ENCODE data around the gene MYO1B. TPM values are rescaled to one million over a fixed set of nuclear protein-coding genes. Genes with fewer than 3 reads are reported as not detected.

The MYO1B gene
- total RNA-seq, 1 donor from 2014 or later, result 67.7 TPM

- Mint-ChIP-seq H3K27me3 (no peaks in the 10 kb centered on the region), H3K9me3 (no peaks in the 10 kb centered on the region), H3K27ac (no peak overlapping the region), H3K4me3 (no peak overlapping the region), H3K4me1 (ENCODE audit: unreplicated experiment) (peaks cover 50% of the 10 kb centered on the region), H3K36me3 (peaks cover 7% of the 10 kb centered on the region)
- no peak for TF ChIP-seq CTCF (conservative IDR thresholded peaks at IDR 0.05)
- DNase-seq (ENCODE audit: extremely low spot score, unreplicated experiment), result no peak
These were observed 76.9 kb downstream of the MYO1B start for GRCh38 chr2:191321861-191322662.

- H3K4me1 Mint-ChIP-seq (ENCODE audit: unreplicated experiment), result peaks cover 45% of the 10 kb centered on the region
- no peak for DNase-seq (ENCODE audit: extremely low spot score, unreplicated experiment)
- peaks cover 11% of the 10 kb centered on the region for H3K36me3 Mint-ChIP-seq
- no peak for TF ChIP-seq CTCF (conservative IDR thresholded peaks at IDR 0.05)
- no peaks in the 10 kb centered on the region for H3K9me3 Mint-ChIP-seq
- H3K27me3 Mint-ChIP-seq, result no peaks in the 10 kb centered on the region
- H3K27ac Mint-ChIP-seq, result no peak overlapping the region
- H3K4me3 Mint-ChIP-seq, result no peak overlapping the region
These were observed 77.8 kb downstream of the MYO1B start for GRCh38 chr2:191322828-191323506.

- no peak for TF ChIP-seq CTCF (conservative IDR thresholded peaks at IDR 0.05)
- Mint-ChIP-seq H3K27me3 (no peaks in the 10 kb centered on the region), H3K27ac (no peak overlapping the region)
These were observed 80.6 kb downstream of the MYO1B start for GRCh38 chr2:191325651-191326365.

GRCh38 chr2:191327484-191327883 lies 82.3 kb downstream of the MYO1B start:
- DNase-seq (ENCODE audit: extremely low spot score, unreplicated experiment), result no peak
- H3K4me1 Mint-ChIP-seq (ENCODE audit: unreplicated experiment), result peaks cover 15% of the 10 kb centered on the region
- no peak overlapping the region for H3K27ac Mint-ChIP-seq
- TF ChIP-seq CTCF (conservative IDR thresholded peaks at IDR 0.05), result no peak
- no peaks in the 10 kb centered on the region for H3K27me3 Mint-ChIP-seq
- peaks cover 27% of the 10 kb centered on the region for H3K36me3 Mint-ChIP-seq
- peaks cover 4% of the 10 kb centered on the region for H3K9me3 Mint-ChIP-seq
- H3K4me3 Mint-ChIP-seq, result no peak overlapping the region

More at GRCh38 chr2:191325651-191326365, 80.6 kb downstream of the MYO1B start:
- Mint-ChIP-seq H3K36me3 (peaks cover 21% of the 10 kb centered on the region), H3K4me3 (no peak overlapping the region), H3K4me1 (ENCODE audit: unreplicated experiment) (peaks cover 32% of the 10 kb centered on the region), H3K9me3 (no peaks in the 10 kb centered on the region)
- DNase-seq (ENCODE audit: extremely low spot score, unreplicated experiment), result no peak

- TF ChIP-seq CTCF (conservative IDR thresholded peaks at IDR 0.05), result no peak
- no peak for DNase-seq (ENCODE audit: extremely low spot score, unreplicated experiment)
- Mint-ChIP-seq H3K4me3 (no peak overlapping the region), H3K36me3 (peaks cover 25% of the 10 kb centered on the region), H3K4me1 (ENCODE audit: unreplicated experiment) (peaks cover 10% of the 10 kb centered on the region), H3K27me3 (no peaks in the 10 kb centered on the region), H3K9me3 (peaks cover 4% of the 10 kb centered on the region), H3K27ac (no peak overlapping the region)
These were observed 83.1 kb downstream of the MYO1B start for GRCh38 chr2:191328150-191328809.
